ENCODE data around the gene IL3. TPM values are rescaled to one million over a fixed set of nuclear protein-coding genes. Genes with fewer than 3 reads are reported as not detected.

IL3 gene
- total RNA-seq, 1 donor from 2014 or later, result 0.82 TPM

- intact Hi-C loops (cut with micrococcal nuclease), result loop anchor here (5.0 to 10.0 kb wide), 3 partner anchors 32 to 225 kb away; partner anchors contain the start of gene SLC22A4
Observed at GRCh38 chr5:132069994-132070393, 9.5 kb downstream of the IL3 start.

- intact Hi-C loops (cut with micrococcal nuclease), result no loop called here
Observed at GRCh38 chr5:132070460-132071337, 10.2 kb downstream of the IL3 start.

GRCh38 chr5:132071338-132071707 is 10.9 kb downstream of the IL3 start:
- intact Hi-C loops (cut with micrococcal nuclease), result no loop called here

- intact Hi-C loops (cut with micrococcal nuclease), result no loop called here
Observed at GRCh38 chr5:132072070-132072469, 11.6 kb downstream of the IL3 start.

GRCh38 chr5:132072528-132072927 is 12.1 kb downstream of the IL3 start:
- intact Hi-C loops (cut with micrococcal nuclease), result no loop called here

- intact Hi-C loops (cut with micrococcal nuclease), result no loop called here
Observed at GRCh38 chr5:132073231-132074013, 13.0 kb downstream of the IL3 start, which contains the start of gene CSF2. CSF2 (plus strand) TSS chr5:132073789; CDS start chr5:132073824, 35 bp downstream.

- intact Hi-C loops (cut with micrococcal nuclease), result no loop called here
Observed at GRCh38 chr5:132074091-132074771, 13.8 kb downstream of the IL3 start.

GRCh38 chr5:132074772-132075718 is 14.6 kb downstream of the IL3 start:
- intact Hi-C loops (cut with micrococcal nuclease), result loop anchor here (5.0 kb wide), 1 partner anchor 37 kb away; no protein-coding TSS in a partner anchor

GRCh38 chr5:132075719-132076077 is 15.2 kb downstream of the IL3 start:
- intact Hi-C loops (cut with micrococcal nuclease), result loop anchor here (5.0 kb wide), 1 partner anchor 37 kb away; no protein-coding TSS in a partner anchor

- intact Hi-C loops (cut with micrococcal nuclease), result loop anchor here (5.0 kb wide), 1 partner anchor 36 kb away; no protein-coding TSS in a partner anchor
Observed at GRCh38 chr5:132076202-132076830, 15.9 kb downstream of the IL3 start.

GRCh38 chr5:132076983-132077382 is 16.5 kb downstream of the IL3 start:
- intact Hi-C loops (cut with micrococcal nuclease), result loop anchor here (5.0 kb wide), 1 partner anchor 35 kb away; no protein-coding TSS in a partner anchor

GRCh38 chr5:132079081-132079480 is 18.6 kb downstream of the IL3 start:
- intact Hi-C loops (cut with micrococcal nuclease), result loop anchor here (5.0 kb wide), 1 partner anchor 33 kb away; no protein-coding TSS in a partner anchor

- intact Hi-C loops (cut with micrococcal nuclease), result loop anchor here (5.0 kb wide), 2 partner anchors 33 to 98 kb away; no protein-coding TSS in a partner anchor
Observed at GRCh38 chr5:132079619-132080018, 19.2 kb downstream of the IL3 start.

GRCh38 chr5:132080595-132080994 is 20.1 kb downstream of the IL3 start:
- intact Hi-C loops (cut with micrococcal nuclease), result loop anchor here (5.0 kb wide), 1 partner anchor 97 kb away; no protein-coding TSS in a partner anchor

- intact Hi-C loops (cut with micrococcal nuclease), result loop anchor here (5.0 kb wide), 1 partner anchor 96 kb away; no protein-coding TSS in a partner anchor
Observed at GRCh38 chr5:132081458-132081857, 21.0 kb downstream of the IL3 start.

- intact Hi-C loops (cut with micrococcal nuclease), result loop anchor here (1.0 to 5.0 kb wide), 2 partner anchors 21 to 95 kb away; no protein-coding TSS in a partner anchor
Observed at GRCh38 chr5:132082329-132083023, 22.0 kb downstream of the IL3 start.

GRCh38 chr5:132083071-132083678 is 22.7 kb downstream of the IL3 start:
- intact Hi-C loops (cut with micrococcal nuclease), result loop anchor here (1.0 to 5.0 kb wide), 2 partner anchors 20 to 94 kb away; no protein-coding TSS in a partner anchor

GRCh38 chr5:132085686-132086085 is 25.2 kb downstream of the IL3 start:
- intact Hi-C loops (cut with micrococcal nuclease), result no loop called here

All from T-helper 2 cell treated with Interferon-gamma antibody and Interleukin-4, amounts not matched to agents 100 ng/mL and 5 ng/mL, for 36 hours (primary cell).